GM12865 (cell line): ENCODE measurements around the gene ZSCAN12.
A peak's percentile ranks its signal among the peaks of the same experiment; 100 is the strongest.
"Not testable (repeated sequence)": the region's sequence is repeated elsewhere in the genome, so short reads cannot be mapped to it uniquely, and the experiment has no call there.

Experiments used
- DNase-seq: peaks from one replicate; pipeline ENCODE4 v3.0.0; 2010; ENCODE audit warnings: low read depth
- H3K4me3 ChIP-seq: 2 replicates; pipeline ENCODE4 v1.5.1; 2011; ENCODE audit warnings: mild to moderate bottlenecking, low read depth, low read length, control low read depth
- CTCF ChIP-seq: IDR thresholded peaks from 2 replicates; pipeline ENCODE4 v1.5.1; 2011; ENCODE audit warnings: low read length, control low read depth, low read depth, inconsistent platforms; ENCODE audit not compliant: insufficient read depth; ENCODE audit errors: missing control alignments

ZSCAN12 gene

GRCh38 chr6:28368522-28368921 lies 31.0 kb downstream of the ZSCAN12 start:
- peak; percentile 52 for DNase-seq
- no peak overlapping the region for H3K4me3 ChIP-seq
- no peak for TF ChIP-seq CTCF

- not testable (repeated sequence) for DNase-seq, H3K4me3 ChIP-seq
Measured at GRCh38 chr6:28365590-28365989, 34.0 kb downstream of the ZSCAN12 start.

GRCh38 chr6:28360961-28361360 lies 38.6 kb downstream of the ZSCAN12 start:
- DNase-seq: no peak
- H3K4me3 ChIP-seq: no peak overlapping the region
- TF ChIP-seq CTCF: no peak

GRCh38 chr6:28359562-28359961 lies 40.0 kb downstream of the ZSCAN12 start:
- not testable (repeated sequence) for H3K4me3 ChIP-seq, DNase-seq

GRCh38 chr6:28357036-28357435 lies 42.5 kb downstream of the ZSCAN12 start:
- H3K4me3 ChIP-seq: no peak overlapping the region
- no peak for TF ChIP-seq CTCF
- DNase-seq: no peak

- TF ChIP-seq CTCF: no peak
- DNase-seq: no peak
- no peak overlapping the region for H3K4me3 ChIP-seq
Measured at GRCh38 chr6:28356666-28357020, 42.9 kb downstream of the ZSCAN12 start.

GRCh38 chr6:28355743-28356665 lies 43.5 kb downstream of the ZSCAN12 start:
- peak; percentile 71 for TF ChIP-seq CTCF
- H3K4me3 ChIP-seq: peak overlapping the region; percentile 60
- peak; percentile 87 for DNase-seq
